HG03060 (cell line): ENCODE measurements around the gene FOXP4.

Experiments used
- ATAC-seq: cut with Tn5 transposase; IDR thresholded peaks from one replicate; pipeline ENCODE4 v1.9.1; 2021; ENCODE audit warnings: low read depth, moderate number of reproducible peaks; ENCODE audit not compliant: unreplicated experiment

FOXP4 gene

GRCh38 chr6:41519745-41520699 lies 26.2 kb upstream of the FOXP4 start:
- no peak for ATAC-seq

- no peak for ATAC-seq
Observed at GRCh38 chr6:41522780-41523548, 23.2 kb upstream of the FOXP4 start.

- no peak for ATAC-seq
Observed at GRCh38 chr6:41523915-41524633, 22.1 kb upstream of the FOXP4 start.

GRCh38 chr6:41524634-41525011 lies 21.6 kb upstream of the FOXP4 start:
- no peak for ATAC-seq

GRCh38 chr6:41527721-41528408 lies 18.3 kb upstream of the FOXP4 start:
- ATAC-seq: no peak

- ATAC-seq: no peak
Observed at GRCh38 chr6:41528409-41528963, 17.7 kb upstream of the FOXP4 start.

- ATAC-seq: no peak
Observed at GRCh38 chr6:41529049-41529448, 17.1 kb upstream of the FOXP4 start.

- ATAC-seq: no peak
Observed at GRCh38 chr6:41529970-41530369, 16.2 kb upstream of the FOXP4 start.

GRCh38 chr6:41530476-41530875 lies 15.7 kb upstream of the FOXP4 start:
- no peak for ATAC-seq

GRCh38 chr6:41531016-41531415 lies 15.2 kb upstream of the FOXP4 start:
- no peak for ATAC-seq

GRCh38 chr6:41531591-41532582 lies 14.3 kb upstream of the FOXP4 start:
- peak; percentile 83 for ATAC-seq

- no peak for ATAC-seq
Observed at GRCh38 chr6:41535766-41536165, 10.4 kb upstream of the FOXP4 start.

GRCh38 chr6:41536795-41537758 lies 9.1 kb upstream of the FOXP4 start:
- ATAC-seq: no peak

GRCh38 chr6:41538556-41539182 lies 7.5 kb upstream of the FOXP4 start:
- ATAC-seq: no peak

- no peak for ATAC-seq
Observed at GRCh38 chr6:41539204-41539603, 7.0 kb upstream of the FOXP4 start.

- no peak for ATAC-seq
Observed at GRCh38 chr6:41541364-41541763, 4.8 kb upstream of the FOXP4 start.

- ATAC-seq: no peak
Observed at GRCh38 chr6:41543087-41543486, 3.1 kb upstream of the FOXP4 start.
